Ovary (tissue), 3 donors: ENCODE measurements around the gene GABBR2.

ENCODE experiments used
- POLR2A ChIP-seq: fragments of 450-650 bp; IDR thresholded peaks from one replicate; pipeline ENCODE4 v1.6.1; 2017; ENCODE audit warnings: antibody characterized with exemption, mild to moderate bottlenecking, moderate library complexity
- TF ChIP-seq, protein P1 (sequence below), 3 donors: fragments of 450-650 bp in 2 of 3; fragments of 200-600 bp in 1 of 3; IDR thresholded peaks; one replicate each; pipeline versions ENCODE4 v1.5.1 to v1.8.0; 2016 to 2022; ENCODE audit warnings: antibody characterized with exemption in 3 of 3, mild to moderate bottlenecking in 1 of 3
- donor health status: DM: no; HTN: no; CAD: no.

DNA sequence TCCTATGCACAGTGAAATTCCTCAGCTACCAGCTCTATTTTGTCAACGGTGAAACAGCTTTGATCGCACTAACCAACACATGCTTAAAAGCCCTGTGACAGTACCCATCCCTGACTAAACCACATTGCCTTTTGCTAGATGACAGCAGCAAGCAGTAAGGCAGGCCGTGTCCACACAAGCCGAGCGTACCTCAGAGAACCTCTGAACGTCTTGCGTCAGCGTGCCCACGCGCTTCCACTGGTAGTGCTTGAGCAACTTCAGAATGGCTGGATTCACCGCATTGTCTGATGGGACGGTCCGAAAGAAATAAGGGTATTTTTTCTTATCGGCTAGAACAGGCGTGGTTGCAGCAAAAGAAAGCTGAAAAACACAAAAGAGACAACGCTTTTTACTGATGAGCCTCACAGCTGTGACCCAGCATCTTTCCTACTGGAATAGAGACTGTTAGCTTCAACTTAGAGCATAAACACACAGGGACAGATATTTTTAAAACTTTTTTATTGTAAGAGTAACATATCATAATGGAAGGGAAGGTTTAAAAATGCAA, 167.0 kb downstream of the GABBR2 start:
- TF ChIP-seq, protein P1, sequence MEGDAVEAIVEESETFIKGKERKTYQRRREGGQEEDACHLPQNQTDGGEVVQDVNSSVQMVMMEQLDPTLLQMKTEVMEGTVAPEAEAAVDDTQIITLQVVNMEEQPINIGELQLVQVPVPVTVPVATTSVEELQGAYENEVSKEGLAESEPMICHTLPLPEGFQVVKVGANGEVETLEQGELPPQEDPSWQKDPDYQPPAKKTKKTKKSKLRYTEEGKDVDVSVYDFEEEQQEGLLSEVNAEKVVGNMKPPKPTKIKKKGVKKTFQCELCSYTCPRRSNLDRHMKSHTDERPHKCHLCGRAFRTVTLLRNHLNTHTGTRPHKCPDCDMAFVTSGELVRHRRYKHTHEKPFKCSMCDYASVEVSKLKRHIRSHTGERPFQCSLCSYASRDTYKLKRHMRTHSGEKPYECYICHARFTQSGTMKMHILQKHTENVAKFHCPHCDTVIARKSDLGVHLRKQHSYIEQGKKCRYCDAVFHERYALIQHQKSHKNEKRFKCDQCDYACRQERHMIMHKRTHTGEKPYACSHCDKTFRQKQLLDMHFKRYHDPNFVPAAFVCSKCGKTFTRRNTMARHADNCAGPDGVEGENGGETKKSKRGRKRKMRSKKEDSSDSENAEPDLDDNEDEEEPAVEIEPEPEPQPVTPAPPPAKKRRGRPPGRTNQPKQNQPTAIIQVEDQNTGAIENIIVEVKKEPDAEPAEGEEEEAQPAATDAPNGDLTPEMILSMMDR (IDR thresholded peaks at IDR 0.05), result no peak
- no peak for TF ChIP-seq POLR2A
